SIG-M5 treated with dmso at 0.1 percent for 504 hours (cell line): ENCODE results near the gene PFKFB3.
A peak's percentile ranks its signal among the peaks of the same experiment; 100 is the strongest.
"Not testable (repeated sequence)": the region's sequence is repeated elsewhere in the genome, so short reads cannot be mapped to it uniquely, and the experiment has no call there.

Experiments
- DNase-seq: peaks from one replicate; lab custom pipeline; 2025; ENCODE audit not compliant: unreplicated experiment; lab: John Stamatoyannopoulos, UW

PFKFB3 gene

GRCh38 chr10:6202684-6203330 is at the start of gene PFKFB3:
Gene PFKFB3, plus strand, starts transcription at chr10:6202932. Its CDS starts 329 bp downstream, at chr10:6203261.
- peak; percentile 80 for DNase-seq

GRCh38 chr10:6153845-6154244 is 48.9 kb upstream of the PFKFB3 start:
- DNase-seq = no peak

GRCh38 chr10:6154566-6154965 is 48.2 kb upstream of the PFKFB3 start:
- DNase-seq = no peak

GRCh38 chr10:6158276-6158675 is 44.5 kb upstream of the PFKFB3 start:
- no peak for DNase-seq

GRCh38 chr10:6161921-6162320 is 40.8 kb upstream of the PFKFB3 start:
- no peak for DNase-seq

GRCh38 chr10:6162589-6163356 is 40.0 kb upstream of the PFKFB3 start:
- no peak for DNase-seq

GRCh38 chr10:6163364-6164270 is 39.1 kb upstream of the PFKFB3 start:
- peak; percentile 76 for DNase-seq

GRCh38 chr10:6164271-6165095 is 38.2 kb upstream of the PFKFB3 start:
- DNase-seq = no peak

- no peak for DNase-seq
Observed at GRCh38 chr10:6165221-6165725, 37.5 kb upstream of the PFKFB3 start.

- DNase-seq = not testable (repeated sequence)
Observed at GRCh38 chr10:6165933-6166332, 36.8 kb upstream of the PFKFB3 start.

GRCh38 chr10:6167456-6167855 is 35.3 kb upstream of the PFKFB3 start:
- DNase-seq = no peak

GRCh38 chr10:6168084-6168483 is 34.6 kb upstream of the PFKFB3 start:
- DNase-seq = no peak

GRCh38 chr10:6170638-6171037 is 32.1 kb upstream of the PFKFB3 start:
- DNase-seq = no peak

GRCh38 chr10:6171881-6172695 is 30.6 kb upstream of the PFKFB3 start:
- no peak for DNase-seq

GRCh38 chr10:6173203-6173602 is 29.5 kb upstream of the PFKFB3 start:
- DNase-seq = peak; percentile 25

- no peak for DNase-seq
Observed at GRCh38 chr10:6174201-6174874, 28.4 kb upstream of the PFKFB3 start.

GRCh38 chr10:6175329-6176055 is 27.2 kb upstream of the PFKFB3 start:
- no peak for DNase-seq

- DNase-seq = no peak
Observed at GRCh38 chr10:6176691-6177231, 26.0 kb upstream of the PFKFB3 start.
